Stimulated activated CD4-positive, alpha-beta T cell treated with anti-CD3 and anti-CD28 coated beads, Interleukin-4, amount 100 ng/mL, for 48 hours (primary cell): ENCODE results near the gene LRRC8E.

ENCODE experiments used
- DNase-seq, 2 donors: peaks; one replicate each; pipeline ENCODE4 v3.0.0-alpha.2; 2020; ENCODE audit warnings: low read depth in 2 of 2

The LRRC8E gene

DNA sequence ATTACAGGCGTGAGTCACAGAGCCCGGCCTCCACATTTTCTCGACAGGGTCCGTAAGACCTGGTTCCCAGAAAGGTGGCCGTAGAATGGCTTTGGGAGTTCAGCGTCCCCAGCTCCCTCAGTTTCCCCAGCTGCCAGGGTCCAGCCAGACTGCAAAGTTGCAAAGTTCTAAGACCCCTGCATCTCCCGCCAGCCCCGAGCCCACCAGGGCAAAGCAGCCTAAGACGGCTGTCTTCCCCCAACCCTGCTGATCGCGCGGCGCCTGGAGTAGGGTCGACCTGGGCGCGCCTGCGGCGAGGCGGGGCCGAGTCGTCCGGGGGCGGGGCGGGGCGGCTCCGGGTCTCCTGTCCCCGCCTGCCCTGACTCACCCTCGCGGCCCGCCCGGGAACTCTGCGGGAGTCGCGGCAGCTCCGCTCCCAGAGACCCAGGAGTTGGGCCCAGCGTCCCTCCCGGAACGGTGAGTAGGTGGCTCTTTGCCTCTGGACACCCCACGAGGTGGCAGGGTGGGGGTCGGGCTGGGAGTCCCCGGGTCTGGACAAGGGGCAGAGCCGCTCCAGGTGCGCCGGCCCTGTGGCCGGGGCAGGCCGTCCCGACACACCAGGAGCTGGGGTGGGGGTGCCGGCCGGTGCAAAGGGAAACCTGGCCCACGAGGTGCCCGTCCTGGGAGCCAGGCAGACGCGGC is at the start of gene LRRC8E:
TSS of gene LRRC8E (plus strand) at position 366 of the 681 bp plus-strand sequence. CDS start 7,094 bp downstream, outside the sequence.
- peak; percentile 32 to 48 for DNase-seq

DNA sequence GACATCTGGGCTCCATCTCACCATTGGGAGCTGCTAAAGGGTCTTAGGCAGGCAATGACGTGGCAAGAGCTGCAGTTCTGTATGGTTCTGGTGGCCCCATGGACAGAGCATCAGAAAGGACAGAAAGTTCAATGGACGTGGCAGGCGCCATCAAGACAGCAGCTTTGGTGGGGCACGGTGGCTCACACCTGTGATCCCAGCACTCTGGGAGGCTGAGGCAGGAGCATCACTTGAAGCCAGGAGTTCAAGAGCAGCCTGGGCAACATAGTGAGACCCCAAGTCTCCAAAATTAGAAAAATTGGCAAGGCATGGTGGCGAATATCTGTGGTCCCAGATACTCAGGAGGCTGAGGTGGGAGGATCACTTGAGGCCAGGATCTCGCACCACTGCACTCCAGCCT is 48.8 kb upstream of the LRRC8E start:
- DNase-seq, result no peak

DNA sequence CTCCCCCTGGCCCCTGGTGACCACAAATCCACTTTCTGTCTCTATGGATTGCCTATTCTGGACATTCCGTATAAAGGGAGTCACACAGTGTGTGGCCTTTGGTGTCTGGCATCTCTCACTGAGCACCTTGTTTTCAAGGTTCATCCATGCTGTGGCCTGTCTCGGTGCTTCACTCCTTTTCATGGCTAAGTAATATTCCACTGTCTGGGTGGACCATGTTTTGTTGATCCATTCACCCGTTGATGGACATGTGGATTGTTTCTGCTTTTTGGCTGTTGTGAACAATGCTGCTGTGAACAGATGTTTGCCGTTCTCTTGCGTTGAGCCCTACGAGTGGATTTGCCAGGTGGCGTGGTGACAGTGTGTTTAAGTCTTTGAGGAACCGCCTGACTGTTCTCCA is 47.7 kb upstream of the LRRC8E start:
- DNase-seq, result no peak

DNA sequence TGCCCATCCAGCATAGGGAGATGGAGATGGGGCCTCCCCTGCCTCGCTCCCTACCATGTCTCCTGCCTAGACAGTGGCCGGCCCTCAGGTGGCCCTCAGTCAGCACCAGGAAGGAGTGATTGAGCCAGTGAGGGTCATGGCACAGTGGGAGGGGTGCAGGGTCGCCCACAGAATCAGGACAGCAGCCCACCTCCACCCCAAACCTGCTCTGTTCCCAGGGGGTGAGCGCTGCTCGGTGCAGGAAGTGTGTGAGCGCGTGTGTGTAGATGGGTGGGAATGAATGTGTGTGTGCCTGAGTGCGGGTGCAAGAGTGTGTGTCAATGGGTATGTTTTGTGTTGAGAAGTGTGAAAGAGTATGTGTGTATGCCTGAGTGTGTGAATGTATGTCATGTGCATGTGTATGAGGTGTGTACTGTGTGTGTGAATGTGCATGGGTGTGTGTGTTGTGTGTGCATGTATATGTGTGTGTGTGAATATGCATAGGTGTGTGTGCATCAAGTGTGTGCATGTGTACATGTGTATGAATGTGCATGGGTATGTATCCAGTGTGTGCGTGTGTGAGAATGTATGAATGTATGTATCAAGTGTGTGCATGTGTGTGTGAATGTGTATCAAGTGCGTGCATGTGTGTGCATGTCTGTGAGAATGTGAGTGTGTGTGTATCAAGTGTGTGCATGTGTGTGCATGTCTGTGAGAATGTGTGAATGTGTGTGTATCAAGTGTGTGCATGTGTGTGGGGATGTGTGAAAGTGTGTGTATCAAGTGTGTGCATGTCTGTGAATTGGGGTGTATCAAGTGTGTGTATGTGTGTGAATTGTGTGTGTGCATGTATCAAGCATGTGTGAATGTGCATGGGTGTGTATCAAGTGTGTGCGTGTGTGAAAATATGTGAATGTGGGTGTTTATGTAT is 46.3 kb upstream of the LRRC8E start:
- DNase-seq, result no peak

DNA sequence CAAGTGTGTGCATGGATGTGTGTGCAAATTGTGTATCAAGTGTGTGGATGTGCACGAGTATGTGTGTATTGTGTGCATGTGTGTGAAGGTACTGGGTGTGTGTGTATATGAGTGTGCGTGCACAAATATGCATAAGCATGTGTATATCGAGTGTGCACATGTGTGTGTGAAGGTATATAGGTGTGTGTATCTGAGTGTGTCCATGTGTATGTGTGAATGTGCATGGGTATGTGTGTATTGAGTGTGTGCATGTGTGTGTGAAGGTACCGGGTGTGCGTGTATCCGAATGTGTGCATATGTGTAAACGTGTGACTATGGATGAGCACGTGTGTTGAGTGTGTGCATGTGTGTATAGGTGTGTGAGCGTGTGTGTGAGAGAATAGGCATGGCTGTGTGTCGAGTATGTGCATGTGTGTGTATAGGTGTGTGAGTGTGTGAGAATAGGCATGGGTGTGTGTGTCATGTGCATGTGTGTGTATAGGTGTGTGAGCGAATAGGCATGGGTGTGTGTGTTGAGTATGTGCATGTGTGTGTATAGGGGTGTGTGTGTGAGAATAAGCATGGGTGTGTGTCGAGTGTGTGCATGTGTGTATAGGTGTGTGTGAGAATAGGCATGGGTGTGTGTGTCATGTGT is 45.5 kb upstream of the LRRC8E start:
- DNase-seq, result no peak

DNA sequence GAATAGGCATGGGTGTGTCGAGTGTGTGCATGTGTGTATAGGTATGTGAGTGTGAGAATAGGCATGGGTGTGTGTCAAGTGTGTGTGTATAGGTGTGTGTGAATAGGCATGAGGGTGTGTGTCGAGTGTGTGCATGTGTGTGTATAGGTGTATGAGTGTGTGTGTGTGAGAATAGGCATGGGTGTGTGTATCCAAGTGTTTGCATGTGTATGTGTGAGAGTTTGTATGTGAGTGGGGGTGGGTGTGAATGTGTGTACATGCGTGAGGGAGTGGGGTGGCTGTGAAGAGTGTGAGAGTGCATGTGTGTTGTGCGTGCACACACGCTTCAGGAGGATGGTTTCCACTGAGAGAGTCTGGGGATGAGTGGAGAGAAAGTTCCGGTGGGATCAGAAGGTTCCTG is 44.8 kb upstream of the LRRC8E start:
- no peak for DNase-seq

DNA sequence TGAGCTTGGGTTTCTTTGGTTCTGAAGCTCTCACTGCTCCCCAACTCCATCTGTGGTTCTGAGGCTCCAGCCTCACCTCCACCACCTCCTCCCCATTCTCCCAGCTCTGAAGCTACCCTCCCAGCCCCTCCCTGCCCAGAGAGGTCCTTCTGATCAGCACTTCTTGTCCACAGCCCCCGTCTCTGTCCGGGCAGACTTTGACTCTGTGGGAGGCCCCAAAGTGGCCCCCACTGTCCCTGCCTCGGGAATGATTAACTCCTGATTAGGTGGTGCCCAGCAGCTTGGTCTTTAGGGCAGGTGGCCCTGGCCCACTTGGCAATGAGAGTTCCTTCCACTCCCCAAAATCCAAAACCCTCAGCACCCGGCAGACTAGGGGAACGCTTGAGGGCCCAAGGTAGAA is 43.9 kb upstream of the LRRC8E start:
- DNase-seq, result no peak

DNA sequence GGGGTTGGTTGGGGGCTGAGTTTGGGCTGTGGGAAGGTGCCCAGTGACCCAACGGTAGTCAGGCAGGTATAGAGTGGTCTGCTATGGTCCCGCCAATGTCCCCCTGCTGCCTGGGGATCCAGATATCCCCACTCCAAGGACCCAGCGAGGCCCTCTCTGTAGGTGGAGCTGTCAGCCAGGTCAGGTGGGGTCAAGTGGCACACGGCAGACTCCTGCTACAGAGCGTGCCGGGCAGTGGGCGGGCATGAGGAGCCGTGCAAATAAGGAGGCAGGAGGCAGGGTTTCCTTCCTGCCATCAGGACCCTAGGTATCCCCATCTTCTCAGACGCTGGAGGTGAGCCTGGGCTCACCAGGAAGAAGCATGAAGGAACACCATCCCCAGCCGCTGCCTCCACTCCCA is 43.4 kb upstream of the LRRC8E start:
- DNase-seq, result no peak

DNA sequence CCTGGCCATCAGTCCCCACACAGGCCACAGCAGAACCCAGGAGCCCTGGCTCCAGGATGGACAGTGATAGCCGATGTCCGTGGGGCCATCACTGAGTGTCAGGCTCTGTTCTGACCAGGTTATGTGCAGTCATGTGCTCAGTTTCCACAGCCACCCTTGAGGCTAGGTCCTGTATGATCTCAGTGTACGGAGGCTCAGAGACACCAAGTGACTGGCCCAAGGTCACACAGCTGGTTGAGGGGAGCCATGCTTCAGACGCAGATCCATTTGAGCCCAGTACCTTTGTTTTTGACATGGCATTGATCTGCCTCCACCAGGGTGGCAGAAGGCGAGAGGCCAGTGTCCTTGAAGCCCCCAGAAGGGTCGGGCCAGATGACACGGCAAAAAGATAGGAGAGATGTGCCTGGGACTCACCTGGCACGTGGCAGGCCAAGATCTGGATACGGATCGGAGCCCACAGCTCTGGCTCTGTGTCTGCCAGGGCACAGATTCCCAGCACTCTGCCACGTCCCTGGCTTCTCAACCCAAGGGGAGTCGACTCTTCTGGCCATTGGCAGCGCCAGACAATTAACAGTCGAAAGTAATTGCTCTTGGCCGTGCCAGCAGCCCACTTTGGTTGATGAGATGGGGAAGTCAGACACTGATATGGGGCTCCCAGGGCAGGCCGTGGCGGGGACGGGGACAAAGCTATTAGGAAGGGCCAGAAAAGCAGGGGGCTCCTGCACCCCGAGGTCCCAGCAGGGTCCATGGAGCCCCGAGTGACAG is 42.7 kb upstream of the LRRC8E start:
- DNase-seq, result no peak

DNA sequence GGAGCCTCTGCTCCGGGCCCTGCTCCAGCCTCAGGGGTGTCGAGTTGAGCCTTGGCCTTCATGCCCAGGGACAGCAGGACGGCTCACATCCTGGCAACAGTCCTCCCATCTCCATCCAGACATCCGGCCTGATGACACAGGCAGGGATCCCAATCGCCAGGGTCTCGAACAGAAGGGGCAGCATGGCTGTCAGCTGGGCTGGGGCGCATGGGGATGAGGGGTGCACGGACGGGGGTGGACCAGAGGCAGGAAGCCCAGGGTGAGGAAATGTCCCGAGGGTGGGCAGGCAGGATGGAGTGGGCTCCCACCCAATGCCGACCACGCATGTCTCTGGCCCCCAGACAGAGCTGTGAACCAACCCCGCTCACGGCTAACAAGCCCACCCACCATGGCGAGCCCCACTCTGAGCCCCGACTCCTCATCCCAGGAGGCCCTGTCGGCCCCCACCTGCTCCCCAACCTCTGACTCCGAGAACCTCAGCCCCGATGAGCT is 42.1 kb upstream of the LRRC8E start:
- no peak for DNase-seq

DNA sequence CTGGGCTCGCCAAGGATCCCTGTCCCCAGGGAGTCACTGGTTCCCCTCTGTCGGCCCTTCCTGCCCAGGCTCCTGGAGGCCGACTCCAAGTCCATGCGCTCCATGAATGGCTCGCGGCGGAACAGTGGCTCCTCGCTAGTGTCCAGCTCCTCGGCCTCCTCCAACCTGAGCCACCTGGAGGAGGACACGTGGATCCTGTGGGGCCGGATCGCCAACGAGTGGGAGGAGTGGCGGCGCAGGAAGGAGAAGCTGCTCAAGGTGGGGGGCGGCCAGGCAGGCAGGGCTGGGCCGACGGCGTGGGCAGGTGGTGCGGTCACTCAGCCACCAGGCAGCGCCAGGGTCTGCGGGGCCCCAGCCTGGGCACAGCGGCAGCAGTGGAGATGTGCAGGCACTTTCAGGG is 40.6 kb upstream of the LRRC8E start:
- DNase-seq, result no peak

DNA sequence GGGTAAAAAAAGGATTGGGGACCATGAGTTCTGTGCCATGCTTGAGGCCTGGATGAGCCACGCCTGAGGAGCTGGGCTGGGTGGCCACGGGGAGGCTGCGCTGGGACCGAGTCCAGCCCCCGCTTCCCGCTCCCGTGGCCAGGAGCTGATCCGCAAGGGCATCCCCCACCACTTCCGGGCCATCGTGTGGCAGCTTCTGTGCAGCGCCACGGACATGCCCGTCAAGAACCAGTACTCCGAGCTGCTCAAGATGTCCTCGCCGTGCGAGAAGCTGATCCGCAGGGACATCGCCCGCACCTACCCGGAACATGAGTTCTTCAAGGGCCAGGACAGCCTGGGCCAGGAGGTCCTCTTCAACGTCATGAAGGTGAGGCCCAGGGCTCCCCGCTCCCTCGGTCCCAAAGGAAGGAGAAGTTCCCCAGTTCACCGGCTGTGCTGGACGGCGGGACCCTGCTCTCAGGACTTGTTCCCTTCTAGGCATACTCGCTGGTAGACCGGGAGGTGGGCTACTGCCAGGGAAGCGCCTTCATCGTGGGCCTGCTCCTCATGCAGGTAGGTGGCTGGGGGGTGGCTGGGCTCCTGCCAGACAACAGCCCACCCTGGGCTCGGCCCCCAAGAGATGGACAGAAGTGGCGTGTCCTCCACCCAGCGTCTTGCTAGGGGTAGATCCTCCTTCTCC is 39.4 kb upstream of the LRRC8E start:
- no peak for DNase-seq

DNA sequence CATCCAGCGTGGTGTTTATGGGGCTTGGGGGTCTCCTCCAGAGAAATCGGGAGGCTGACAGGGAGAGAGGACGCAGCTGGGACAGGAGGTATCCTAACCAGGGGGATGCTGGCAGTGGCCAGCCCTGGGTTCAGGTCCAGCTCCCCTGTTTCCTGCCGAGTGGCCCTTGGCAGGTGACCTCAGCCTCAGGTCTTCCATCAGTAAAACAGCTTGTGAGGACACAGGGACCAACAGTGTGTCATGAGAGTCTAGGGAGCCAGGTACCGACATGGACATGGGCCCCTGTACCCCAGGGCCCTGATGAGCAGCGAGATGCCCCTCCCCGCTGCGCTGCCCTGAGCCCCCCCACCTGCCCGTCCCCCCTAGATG is 38.7 kb upstream of the LRRC8E start:
- DNase-seq, result no peak

DNA sequence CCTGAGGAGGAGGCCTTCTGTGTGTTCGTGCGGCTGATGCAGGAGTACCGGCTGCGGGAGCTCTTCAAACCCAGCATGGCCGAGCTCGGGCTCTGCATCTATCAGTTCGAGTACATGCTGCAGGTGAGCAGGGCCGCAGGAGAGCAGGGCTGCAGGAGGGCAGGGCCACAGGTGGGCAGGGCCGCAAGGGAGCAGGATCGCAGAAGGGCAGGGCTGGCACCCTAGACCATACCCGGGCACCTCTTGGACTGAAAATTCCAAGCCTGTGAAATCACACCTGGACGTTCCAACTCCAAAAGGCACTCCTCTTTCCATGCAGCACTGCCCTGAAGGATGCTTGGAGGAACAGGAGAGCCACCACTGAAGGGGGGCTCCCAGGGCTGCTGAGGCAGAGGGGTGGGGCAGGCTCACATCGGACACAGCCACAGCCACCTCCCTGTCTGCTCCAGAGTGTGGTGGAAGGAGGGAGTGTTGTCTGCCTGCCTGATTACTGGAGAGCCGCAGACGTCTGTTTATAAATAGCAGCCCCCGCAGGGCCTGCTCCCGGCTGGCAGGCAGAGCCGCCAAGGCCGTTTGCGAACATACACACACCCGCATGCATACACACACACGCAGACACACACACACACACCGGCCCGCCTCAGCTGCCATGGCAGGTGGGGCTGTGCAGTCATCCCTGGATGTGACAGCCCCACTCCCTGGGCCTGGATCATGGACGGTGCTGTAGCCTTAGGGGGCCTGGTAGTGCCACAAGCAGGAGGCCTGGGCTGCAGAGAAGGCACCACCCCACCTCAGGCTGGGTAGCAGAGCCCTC is 38.1 kb upstream of the LRRC8E start:
- DNase-seq, result no peak

DNA sequence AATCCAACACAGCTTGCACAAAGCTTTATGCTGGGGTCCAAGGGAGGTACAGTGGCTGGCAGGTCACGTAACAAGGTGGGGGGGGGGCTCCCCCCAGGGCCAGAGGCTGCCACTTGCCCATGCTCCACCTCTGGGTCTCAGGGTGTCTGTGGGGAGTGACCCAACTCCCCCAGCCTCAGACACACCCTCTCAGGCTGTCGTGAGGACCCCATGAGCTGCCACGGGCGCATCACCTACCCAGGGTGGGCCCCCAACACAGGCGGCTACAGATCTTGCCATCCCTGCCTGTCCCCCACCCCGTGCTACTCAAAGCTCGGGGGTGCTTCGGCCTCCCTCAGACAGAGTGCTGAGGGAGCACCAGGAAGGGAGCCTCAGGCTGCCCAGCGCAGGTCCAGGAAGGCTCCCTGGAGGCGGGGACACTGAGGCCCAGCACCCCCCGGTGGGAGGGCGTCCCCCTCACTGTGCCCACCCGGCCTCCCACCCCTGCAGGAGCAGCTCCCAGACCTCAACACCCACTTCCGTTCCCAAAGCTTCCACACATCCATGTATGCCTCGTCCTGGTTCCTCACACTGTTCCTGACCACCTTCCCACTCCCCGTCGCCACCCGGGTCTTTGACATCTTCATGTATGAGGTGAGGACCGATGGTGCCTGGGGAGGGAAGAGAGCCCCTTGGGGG is 37.2 kb upstream of the LRRC8E start:
- no peak for DNase-seq

DNA sequence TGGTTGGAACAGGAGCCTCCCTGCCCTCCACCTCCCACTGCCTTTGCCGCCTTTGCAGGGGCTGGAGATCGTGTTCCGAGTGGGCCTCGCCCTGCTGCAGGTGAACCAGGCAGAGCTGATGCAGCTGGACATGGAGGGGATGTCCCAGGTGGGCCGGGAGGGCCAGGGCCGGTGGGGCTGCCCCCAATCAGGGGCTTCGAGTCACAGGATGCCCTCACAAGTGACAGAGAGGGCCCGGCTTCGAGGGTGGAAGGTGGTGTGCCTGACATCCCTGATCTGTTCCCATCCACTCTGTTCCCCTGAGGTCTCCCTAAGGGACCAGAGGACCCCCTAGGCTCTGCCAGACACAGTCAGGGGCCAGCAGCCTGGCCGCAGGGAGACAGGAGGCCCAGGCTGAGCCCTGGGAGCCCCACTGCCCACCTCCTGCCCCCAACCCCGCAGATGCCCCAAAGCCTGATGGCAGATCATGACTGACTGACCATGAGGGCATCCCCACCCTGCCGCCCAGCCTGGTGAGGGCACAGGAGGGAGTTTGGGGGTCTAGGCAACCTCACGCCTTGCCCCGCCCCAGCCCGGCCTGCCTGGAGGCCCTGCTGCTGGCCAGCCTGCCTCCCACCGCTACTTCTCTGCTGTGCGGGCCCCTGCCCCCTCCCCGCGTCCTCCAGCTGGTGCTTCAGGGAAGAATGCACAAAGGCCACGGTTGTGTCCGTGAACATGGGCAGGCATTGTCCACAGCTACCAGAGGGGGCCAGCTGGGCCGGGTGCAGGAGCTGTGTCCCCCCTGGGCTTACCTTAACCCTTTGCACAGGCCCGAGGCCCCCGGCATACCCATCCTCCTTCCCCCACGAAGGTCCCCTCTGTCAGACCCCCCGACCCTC is 36.4 kb upstream of the LRRC8E start:
- DNase-seq, result no peak

DNA sequence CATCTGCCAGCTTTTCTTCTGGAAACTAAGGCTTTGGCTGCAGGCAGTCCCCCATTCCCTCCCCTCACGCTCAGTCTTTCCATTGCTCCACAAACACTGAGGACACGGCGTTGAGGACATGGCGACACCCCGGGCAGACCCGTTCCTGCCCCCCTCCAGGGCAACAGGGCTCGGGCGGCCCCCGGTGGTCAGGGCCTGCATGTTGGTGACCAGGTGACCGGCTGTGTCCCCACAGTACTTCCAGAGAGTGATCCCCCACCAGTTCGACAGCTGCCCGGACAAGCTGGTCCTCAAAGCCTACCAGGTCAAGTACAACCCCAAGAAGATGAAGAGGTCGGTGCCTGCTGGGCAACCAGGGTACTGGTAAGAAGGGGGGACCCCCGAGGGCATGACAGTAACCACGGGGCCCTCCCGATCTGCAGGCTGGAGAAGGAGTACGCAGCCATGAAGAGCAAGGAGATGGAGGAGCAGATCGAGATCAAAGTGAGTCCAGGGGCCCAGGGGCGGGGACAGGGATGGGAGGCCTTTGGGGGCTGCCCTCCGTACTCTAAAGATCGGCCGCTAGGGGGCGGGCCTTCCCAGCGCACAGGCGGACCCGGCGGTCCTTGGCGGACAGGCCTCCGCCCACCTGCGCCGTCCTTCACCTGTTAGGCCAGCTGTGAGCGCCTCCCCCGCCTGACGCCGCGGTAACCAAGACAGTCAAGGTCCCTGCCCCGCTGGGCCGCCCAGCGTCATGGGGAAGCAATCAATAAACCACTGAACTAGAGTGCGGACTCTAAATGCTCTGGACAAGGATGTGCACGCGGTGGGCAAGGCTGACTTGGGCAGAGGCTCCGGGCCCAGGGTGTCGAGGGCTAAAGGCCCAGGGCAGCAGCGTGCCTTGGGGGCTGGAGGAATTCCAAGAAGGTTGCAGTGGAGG is 35.2 kb upstream of the LRRC8E start:
- DNase-seq, result peak; percentile 60 to 71

DNA sequence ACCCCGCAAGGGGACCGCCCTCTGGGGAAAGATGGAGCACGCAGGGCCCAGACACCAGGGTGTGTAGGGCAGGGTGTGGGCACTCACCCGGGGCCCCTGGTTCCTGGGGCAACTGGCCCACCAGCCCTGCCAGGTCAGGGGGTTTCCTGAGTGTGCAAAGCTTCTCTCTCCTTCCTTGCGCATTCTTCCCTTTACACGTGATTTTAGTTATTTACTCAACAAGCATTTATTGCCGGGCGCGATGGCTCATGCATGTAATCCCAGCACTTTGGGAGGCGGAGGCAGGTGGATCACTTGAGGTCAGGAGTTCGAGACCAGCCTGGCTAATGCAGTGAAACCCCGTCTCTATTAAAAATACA is 34.6 kb upstream of the LRRC8E start:
- no peak for DNase-seq
